HG02623 (cell line): ENCODE data around the gene GPR89A.
A peak's percentile ranks its signal among the peaks of the same experiment; 100 is the strongest.
"Not testable (repeated sequence)": the region's sequence is repeated elsewhere in the genome, so short reads cannot be mapped to it uniquely, and the experiment has no call there.

ENCODE experiments used
- ATAC-seq: cut with Tn5 transposase; IDR thresholded peaks from one replicate; pipeline ENCODE4 v1.9.1; 2021; ENCODE audit warnings: moderate library complexity; ENCODE audit not compliant: unreplicated experiment

Gene GPR89A

DNA sequence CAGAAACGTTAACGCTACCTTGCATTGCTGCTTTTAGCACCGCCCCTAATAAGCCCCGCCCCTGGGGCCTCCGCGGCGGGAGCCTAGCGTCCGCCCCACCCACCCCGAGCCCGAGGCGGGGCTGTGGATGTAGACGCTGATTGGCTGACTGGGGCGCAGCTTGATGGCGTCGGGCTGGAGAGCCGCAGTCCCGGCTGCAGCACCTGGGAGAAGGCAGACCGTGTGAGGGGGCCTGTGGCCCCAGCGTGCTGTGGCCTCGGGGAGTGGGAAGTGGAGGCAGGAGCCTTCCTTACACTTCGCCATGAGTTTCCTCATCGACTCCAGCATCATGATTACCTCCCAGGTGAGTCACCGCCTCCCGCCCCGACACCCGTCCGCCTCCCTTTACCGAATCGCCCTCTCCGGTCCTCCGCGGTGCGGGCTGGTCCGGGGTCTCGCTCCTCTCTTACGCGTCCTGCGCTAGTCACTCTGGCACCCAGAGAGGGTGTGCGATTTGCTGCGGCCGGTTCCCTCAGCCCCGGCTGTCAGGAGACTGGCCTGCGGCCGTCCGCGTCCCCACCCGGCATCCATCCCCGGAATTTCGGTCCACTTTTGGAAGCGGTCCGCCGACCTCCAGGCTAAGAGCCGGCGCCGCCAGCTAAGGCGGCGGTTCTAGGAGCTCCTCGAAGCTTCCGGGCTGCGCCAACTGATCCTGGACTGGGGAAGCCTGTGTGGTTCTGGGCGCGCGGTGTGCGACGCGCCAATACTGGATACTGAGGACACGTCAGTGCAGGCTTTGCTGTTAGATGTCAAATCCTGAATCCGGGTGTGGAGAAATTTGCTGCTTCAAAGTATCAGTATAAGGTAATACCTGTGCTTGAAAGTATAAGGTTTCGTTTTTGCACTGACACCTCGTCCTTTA is at the start of gene GPR89A:
GPR89A (plus strand) TSS at position 156 of the 901 bp plus-strand sequence; CDS start at position 302, 146 bp downstream.
- peak; percentile 89 for ATAC-seq

DNA sequence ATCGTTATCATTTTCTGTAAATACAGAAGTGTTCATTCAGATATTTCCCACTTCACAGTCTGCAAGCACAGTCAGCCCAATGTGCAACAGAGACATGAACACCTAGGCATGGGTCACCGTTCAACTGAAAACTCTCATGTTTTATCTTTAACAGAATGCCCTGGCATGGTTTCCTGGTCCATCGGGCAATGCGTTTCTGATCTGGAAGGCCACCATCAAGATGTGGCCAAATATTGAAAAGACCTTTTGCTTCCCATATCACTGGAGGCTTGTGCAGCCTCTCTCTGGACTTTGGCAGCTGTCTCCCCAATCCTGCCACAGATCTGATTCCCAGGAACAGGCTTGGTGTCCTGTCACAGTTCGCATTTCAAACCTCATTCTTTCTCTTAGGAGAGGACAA is 21.0 kb upstream of the GPR89A start:
- not testable (repeated sequence) for ATAC-seq

DNA sequence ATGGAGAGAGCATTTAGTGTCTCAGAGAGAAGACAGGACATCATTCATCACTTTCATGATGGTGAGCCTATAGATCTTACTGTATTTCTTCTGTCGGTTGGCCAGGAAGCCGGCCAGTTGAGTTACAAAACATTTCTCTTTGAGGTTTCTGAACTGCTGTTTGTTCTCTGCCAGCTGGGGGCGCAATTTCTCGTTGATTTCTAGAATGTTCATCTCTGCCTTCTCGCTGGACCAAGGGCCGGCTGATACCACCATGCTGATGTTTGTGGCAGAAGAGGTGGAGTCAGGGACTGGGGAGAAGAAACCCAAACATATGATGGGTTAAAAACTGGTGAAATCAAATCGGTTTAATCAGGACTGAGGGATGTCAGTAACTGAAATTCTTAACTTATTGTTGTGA is 17.0 kb upstream of the GPR89A start:
- ATAC-seq, result not testable (repeated sequence)

DNA sequence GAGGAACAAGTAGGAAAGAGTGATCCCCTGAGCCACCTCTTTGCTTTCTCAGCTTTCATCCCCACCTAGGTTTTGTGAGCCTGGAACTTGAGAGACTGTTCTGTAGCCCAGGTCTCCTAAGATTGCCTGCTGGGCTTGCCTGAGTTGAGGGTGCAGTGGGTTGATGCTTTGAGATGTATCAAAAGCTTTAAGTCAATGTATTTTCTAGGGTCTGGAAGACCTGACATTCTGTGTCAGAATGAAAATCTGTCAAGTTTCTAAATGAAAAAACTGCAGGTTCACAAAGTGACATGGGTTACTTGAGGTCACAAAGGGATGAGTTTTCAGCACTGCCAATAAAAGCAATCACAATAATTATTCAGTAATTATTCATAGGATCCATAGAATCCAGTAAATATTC is 15.4 kb upstream of the GPR89A start:
- ATAC-seq, result not testable (repeated sequence)

DNA sequence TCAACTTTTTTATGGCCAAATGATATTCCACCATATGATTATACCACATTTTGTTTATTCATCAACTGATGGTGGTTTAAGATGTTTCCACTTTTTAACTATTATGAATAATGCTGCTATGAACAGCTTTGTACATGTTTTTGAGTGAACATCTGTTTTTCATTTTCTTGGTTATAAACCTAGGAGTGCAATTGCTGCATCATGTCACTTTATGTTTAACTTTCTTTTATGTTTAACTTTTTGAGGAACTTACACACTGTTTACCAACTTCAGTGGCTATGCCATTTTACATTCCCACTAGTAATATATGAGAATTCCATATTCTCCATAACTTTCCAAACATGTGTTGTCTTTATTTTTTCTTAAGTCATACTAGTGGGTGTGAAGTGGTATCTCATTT is 12.4 kb upstream of the GPR89A start:
- not testable (repeated sequence) for ATAC-seq

DNA sequence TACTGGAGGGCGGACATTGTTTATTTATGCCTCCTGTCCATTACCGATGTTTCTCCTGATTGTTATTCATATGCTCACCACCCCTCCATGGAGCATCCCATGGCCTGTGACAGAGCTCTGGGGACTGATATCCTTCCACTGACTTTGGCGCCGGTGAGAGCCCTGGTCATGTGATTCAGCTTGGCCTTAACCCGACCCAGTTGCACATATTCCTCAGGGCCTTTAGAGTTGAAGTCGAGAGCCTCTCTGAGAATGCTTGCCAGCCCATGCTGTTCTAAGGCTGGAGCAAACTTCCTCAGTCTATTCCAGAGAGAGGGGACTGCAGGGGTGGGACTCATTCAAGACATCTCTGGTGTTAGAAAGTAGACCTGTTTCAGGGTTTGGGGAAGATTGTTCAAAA is 11.6 kb upstream of the GPR89A start:
- not testable (repeated sequence) for ATAC-seq

DNA sequence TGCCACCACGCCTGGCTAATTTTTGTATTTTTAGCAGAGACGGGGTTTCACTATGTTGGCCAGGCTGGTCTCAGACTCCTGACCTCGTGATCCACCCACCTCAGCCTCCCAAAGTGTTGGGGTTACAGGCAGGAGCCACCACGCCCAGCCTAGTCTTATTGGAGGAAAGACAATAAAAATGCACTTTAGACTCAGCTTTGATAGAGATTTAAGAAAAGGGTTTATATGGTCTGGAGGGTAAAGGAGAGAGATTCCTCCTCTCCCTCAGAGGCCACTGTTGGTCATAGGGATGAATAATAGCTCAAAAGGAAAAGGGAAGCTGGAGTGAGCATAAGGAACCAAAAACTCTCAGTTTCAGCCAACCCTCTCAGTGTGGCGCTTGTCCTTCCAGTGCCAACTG is 8.4 kb upstream of the GPR89A start:
- ATAC-seq, result not testable (repeated sequence)

DNA sequence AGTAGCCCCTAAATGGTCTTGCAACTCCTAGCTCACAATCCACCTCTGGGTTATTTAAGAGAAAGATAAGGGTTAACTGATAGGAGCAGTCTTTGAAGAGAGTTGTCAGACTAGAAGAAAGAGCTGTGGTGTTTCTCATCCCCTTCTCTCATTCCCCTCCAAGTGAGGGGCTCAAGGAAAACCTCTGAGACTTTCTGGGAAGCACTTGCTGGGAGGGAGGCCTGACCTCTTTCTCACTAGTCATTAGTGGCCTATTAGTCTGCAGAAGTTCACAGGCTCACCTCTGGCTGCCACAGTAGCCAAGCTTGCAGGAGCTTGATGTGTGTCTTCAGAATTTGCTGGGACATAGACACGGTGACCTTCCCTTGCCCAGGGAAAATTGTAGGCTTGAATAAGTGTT is 6.2 kb upstream of the GPR89A start:
- ATAC-seq, result no peak

DNA sequence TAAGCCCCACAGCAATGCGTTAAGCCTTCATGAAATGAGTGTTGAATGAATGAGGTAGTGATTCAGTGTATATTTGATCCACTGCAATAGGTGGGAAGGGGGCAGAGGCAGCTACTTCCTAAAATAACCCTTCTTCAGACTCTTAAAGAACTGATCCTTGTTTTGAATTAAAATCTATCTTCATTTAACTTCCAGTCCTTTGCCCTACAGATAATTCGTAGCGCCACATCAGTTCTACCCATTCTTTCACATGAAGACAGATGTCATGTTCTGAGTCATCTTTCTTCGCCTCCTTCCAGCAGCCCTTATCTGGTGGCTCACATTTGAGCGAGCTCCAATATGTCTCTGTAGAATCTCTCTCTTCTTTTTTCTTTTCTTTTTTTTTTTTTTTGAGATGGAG is 948 bp upstream of the GPR89A start:
- ATAC-seq, result not testable (repeated sequence)

DNA sequence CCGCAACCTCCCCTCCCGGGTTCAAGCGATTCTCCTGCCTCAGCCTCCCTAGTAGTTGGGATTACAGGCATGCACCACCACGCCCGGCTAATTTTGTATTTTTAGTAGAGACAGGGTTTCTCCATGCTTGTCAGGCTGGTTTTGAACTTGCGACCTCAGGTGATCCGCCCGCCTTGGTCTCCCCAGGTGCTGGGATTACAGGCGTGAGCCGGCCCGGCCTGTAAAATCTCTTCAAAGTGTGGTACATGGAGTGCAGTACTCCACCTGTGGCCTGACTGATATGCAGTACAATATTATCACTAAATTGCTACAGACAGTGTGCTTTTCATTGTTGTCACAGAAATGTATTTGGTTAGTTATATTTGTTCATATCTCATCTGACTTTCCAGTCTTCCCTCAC is 499 bp upstream of the GPR89A start:
- not testable (repeated sequence) for ATAC-seq

DNA sequence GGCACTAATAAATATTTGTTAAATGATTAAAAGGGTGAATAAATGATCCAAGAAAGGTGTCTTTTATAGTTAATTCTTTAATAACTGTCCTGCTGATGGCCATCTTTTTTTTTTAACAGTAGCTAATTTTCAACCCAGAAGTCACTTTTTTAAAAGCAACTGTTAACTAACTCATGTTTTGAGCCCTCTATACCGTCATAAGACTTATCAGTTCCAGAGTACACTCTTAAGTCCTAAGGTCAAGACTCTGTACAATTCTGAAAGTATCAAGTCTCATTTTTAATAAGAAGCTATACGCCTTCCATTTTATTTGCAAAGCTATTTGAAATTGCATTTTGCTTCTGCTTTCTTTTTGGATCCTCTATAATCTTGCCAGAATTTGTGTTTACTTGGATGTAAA is 3.0 kb downstream of the GPR89A start:
- ATAC-seq, result not testable (repeated sequence)

DNA sequence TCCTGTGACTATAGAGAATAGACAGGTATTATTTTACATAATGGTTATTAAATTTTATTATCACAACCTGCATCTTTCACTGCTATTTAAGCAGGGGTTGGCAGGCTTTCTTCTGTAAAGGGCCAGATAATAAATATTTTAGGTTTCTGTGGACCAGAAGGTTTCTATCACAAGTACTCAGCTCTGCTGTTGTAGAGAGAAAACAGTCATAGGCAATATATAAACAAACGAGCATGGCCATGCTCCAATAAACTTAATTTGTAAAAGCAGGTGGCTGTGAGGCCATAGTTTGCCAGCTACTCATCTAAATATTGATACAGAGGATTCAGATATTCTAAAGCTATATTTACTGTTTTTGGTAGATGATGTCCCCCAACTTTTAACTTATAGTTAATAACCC is 12.3 kb downstream of the GPR89A start:
- not testable (repeated sequence) for ATAC-seq

DNA sequence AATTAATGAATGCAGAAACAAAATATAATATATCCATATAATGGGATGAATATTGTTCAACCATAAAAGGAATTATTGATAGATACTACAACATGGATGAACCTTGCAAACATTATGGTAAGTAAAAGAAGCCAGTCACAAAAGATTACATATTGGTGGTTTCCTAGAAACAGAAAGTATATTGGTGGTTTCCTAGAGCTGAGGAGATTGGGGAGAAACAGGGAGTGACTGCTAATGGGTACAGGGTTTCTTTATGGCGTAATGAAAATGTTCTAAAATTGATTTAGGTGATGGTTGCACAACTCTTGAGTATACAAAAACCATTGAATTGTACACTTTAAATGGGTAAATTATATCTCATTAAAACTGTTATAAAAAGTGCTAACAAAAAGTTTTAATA is 14.4 kb downstream of the GPR89A start:
- ATAC-seq, result not testable (repeated sequence)

DNA sequence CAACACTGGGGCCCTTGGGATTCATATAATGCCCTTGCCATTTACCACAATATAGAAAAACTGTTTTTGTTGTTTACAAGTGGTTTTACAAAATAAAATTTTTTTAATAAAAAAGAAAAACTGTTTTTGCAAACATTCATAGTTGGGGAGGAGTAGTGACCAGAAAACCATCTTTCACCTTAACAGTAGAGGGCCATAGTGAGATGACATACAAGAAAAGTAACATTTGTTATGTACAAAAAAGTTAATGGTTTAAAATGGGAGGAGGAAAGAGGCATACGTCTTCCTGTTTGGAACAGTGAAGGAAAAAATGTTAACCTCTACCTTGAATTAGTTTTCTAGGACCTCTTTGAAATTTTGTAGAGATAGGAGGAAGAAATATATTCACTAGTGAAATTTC is 28.4 kb downstream of the GPR89A start:
- not testable (repeated sequence) for ATAC-seq

DNA sequence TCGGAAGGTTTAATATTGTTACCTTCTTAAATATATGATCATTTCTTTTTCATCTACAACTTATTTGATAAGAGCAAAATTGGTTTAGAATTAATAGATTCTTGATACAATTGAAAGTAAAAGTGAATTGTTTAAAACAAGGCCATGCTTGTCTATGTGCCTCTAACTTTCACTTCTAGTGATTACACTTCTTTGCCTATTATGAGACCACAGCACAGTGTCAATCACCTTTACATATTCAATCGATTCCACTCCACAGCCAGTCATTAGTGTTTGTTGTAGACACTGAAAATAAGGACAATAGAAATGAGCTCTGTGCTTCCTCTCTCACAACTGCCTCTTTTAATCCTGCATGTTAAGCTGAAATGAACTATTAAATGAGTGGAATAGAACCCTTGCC is 34.1 kb downstream of the GPR89A start:
- not testable (repeated sequence) for ATAC-seq

DNA sequence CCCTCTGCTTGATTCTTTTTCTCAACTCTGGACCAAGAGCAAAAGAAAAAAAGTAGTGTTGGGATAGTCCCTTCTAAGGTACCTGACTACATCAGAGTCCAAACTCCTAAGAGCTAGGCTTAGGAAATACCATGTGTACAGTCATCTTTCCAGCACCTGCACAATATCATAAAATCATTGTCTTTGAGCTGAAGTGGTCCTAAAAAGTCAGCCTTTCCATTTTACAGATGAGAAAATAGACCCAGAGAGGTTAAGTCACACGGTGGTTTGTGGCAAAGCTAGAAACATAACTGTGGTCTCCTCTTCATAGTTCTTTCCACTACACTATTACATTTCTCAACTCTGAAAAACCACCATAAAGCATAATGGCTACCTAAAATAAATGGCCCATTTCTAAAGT is 36.2 kb downstream of the GPR89A start:
- not testable (repeated sequence) for ATAC-seq

DNA sequence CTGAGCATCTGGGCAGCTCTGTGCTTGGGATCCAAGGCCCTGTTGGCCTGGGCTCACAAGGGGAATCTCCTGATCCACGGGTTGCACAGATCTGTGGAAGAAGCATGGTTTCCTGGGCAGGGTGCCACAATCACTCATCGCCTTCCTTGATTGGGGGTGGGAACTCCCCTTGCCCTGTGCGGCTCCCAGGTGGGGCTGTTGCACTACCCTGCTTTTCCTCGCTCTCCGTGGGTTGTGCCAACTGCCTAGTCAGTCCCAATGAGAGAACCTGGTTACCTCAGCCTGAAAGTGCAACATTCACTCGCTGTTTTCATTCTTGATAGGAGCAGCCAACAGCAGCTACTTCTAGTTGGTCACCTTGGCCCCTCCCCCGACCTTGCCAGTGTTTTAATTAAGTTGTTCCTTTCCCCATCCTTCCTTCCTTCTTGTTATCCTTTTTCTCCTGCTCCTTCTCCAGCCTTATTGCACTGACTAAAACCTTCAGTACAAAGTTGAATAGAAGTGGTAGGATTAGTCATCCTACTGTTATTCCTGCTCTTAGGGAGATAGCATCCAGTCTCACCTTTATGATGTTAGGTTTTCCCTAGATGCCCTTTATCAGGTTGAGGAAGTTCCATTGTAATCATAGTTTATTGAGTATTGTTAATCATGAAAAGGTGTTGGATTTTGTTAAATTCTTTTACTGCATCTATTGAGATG is 48.6 kb downstream of the GPR89A start:
- not testable (repeated sequence) for ATAC-seq

DNA sequence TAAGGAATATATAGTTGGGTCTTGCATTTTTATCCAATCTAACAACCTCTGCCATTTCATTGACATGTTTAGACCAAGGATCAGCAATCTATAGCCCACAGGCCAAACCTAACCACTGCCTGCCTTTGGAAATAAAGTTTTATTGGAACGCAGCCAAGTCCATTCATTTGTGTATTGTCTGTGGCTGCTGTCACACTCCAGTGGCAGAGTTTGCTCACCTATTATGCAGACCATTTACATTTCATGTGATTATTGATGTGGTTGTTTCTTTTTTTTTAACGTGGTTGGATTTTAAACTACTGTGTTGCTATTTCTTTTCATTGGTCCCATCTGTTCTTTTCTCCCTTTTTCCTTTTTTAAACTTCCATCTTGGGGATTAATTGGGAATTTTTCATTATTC is 54.7 kb downstream of the GPR89A start:
- ATAC-seq, result not testable (repeated sequence)

DNA sequence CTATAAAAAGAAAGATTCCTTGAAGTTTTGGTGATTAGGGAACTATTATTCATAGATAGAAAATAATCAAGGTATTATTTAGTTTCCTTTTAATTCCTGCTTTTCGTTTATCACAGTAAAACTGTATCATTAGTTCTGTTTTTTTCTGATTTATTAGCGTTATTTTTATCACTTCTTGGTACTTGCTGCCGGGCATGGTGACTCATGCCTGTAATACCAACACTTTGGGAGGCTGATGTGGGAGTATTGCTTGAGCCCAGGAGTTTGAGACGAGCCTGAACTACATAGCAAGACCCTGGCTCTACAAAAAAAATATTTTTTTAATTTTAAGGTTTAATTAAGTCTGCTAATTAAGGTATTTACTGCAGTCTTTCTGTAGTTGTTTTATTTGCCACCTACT is 57.2 kb downstream of the GPR89A start:
- ATAC-seq, result not testable (repeated sequence)

DNA sequence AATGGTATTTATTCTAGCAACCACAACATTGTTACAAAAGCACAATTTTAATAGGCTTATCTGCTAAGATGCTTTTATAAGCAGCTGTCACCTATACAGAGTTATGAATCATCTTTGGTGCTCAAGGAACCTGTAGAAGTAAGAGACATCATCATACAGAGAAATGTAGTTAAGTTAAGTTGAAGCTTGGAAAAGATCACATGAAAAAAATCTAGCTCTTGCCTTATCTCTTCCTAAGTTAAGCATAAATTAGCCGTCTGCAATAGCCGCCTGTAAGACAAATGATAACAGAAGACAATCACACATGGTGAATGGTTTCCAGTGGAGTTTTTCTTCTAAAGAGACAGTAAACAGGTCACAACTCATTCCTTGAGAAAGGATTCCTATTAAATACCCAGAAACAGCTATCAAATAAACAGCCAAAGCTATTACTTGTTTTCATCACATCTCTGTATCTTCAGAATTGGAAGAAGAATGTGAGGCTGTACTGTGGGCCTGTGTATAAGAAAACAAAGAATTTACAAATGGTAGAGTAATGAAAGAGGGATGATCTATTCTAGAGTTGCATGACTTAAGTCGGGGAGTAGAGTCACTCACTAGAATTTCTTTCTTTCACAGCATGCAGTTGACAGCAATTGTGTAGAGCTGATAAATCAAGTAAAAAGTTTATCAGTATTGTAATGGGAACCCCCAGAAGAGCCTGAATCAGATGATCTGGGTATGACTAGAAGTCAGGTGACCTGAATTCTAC is 63.4 kb downstream of the GPR89A start:
- ATAC-seq, result not testable (repeated sequence)

DNA sequence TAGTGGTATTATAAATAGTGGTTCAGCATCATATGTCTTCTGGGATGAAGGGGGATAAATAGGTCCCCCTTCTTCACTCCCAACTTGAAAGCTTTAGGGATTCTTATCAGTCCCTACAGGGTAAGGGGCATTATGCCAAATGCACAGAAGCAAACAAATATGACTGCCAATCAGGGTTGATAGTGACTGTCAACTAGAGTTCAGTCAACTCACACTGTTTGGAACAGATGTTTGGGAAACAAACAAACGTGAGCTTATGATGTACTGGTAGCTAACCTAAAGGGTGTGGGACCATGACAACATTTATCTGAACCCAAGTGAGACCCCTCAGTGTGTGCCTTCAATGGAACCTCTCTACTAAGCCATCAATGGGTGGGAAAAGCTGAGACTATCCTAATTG is 65.4 kb downstream of the GPR89A start:
- not testable (repeated sequence) for ATAC-seq
